GM12878 (cell line): Measurements from ENCODE around the gene ABR. TPM values are rescaled to one million over a fixed set of nuclear protein-coding genes. Genes with fewer than 3 reads are reported as not detected.
"Not testable (repeated sequence)": the region's sequence is repeated elsewhere in the genome, so short reads cannot be mapped to it uniquely, and the experiment has no call there.

Experiments used
- ATAC-seq: fragments of 200-7000 bp; cut with Tn5 transposase; 3 replicates; pipeline ENCODE4 v1.9.1; 2020; ENCODE audit warnings: mild to moderate bottlenecking, moderate library complexity
- BruUV-seq: library from RNA; stranded (reverse); fragments of 400-500 nt; replicated peaks from 2 replicates; lab custom pipeline; 2021; lab: Mats Ljungman, UMichigan
- CTCF ChIA-PET: fragments of 300-600 bp; sonication (Branson Sonifier 250); formaldehyde crosslinking; extraction: SDS; loops from one replicate; lab custom pipeline; 2021; ENCODE audit warnings: inconsistent platforms; lab: Yijun Ruan, JAX
- POLR2A ChIA-PET: fragments of 350-600 bp; formaldehyde crosslinking; extraction: SDS; loops from one replicate; lab custom pipeline; 2021; ENCODE audit warnings: inconsistent platforms; lab: Charles Lee
- RAD21 ChIA-PET: fragments of 300-600 bp; sonication (Branson Sonifier 250); formaldehyde crosslinking; loops from one replicate; lab custom pipeline; 2023; ENCODE audit warnings: antibody characterized with exemption; ENCODE audit not compliant: unreplicated experiment; lab: Charles Lee
- SMC1A ChIA-PET: fragments of 300-600 bp; sonication (Branson Sonifier 250); formaldehyde crosslinking; loops from one replicate; lab custom pipeline; 2023; ENCODE audit not compliant: unreplicated experiment, uncharacterized antibody; lab: Charles Lee
- DNase-seq: peaks from one replicate; pipeline ENCODE4 v3.0.0-alpha.2; 2011; ENCODE audit warnings: low read depth, low spot score
- FAIRE-seq: peaks from 3 replicates; lab custom pipeline; 2011; peaks lifted over from hg19 to GRCh38; lab: Jason Lieb, UNC
- H2AFZ ChIP-seq: 2 replicates; pipeline ENCODE4 v1.6.0; 2011; ENCODE audit warnings: low read depth, low read length, control low read depth; ENCODE audit not compliant: control insufficient read depth
- H3K27ac ChIP-seq: 2 replicates; pipeline ENCODE4 v1.5.1; 2011; ENCODE audit warnings: control low read depth; ENCODE audit not compliant: control insufficient read depth, insufficient read depth
- H3K27me3 ChIP-seq, 2 experiments: replicated peaks in 1 of 2; 2 replicates each; pipeline versions ENCODE4 v1.6.0 to v1.6.1; 2011; ENCODE audit warnings: low read length in 1 of 2; ENCODE audit not compliant: control insufficient read depth in 2 of 2, insufficient read depth in 2 of 2
- H3K36me3 ChIP-seq, 2 experiments: 2 replicates each; pipeline ENCODE4 v1.5.1; 2011; ENCODE audit warnings: low read length in 1 of 2; ENCODE audit not compliant: control insufficient read depth in 2 of 2, insufficient read depth in 2 of 2
- H3K4me1 ChIP-seq: 2 replicates; pipeline ENCODE4 v1.6.1; 2011; ENCODE audit warnings: mild to moderate bottlenecking, low read length, moderate library complexity, mixed read lengths; ENCODE audit not compliant: control insufficient read depth, insufficient read depth
- H3K4me2 ChIP-seq: 2 replicates; pipeline ENCODE4 v1.6.0; 2011; ENCODE audit warnings: control low read depth; ENCODE audit not compliant: control insufficient read depth, insufficient read depth
- H3K4me3 ChIP-seq: fragments of 200-600 bp; sonication (generic); 2 replicates; pipeline ENCODE4 v1.5.1; 2016
- H3K79me2 ChIP-seq: 2 replicates; pipeline ENCODE4 v1.6.0; 2011; ENCODE audit warnings: low read length; ENCODE audit not compliant: control insufficient read depth, insufficient read depth
- H3K9ac ChIP-seq: 2 replicates; pipeline ENCODE4 v1.8.0; 2011; ENCODE audit warnings: low read length, control low read depth, mixed read lengths; ENCODE audit not compliant: control insufficient read depth, insufficient read depth
- H3K9me3 ChIP-seq: replicated peaks from 3 replicates; pipeline ENCODE4 v1.5.1; 2011; ENCODE audit warnings: mild to moderate bottlenecking, low read length; ENCODE audit not compliant: control insufficient read depth, insufficient read depth
- H4K20me1 ChIP-seq: 2 replicates; pipeline ENCODE4 v1.6.0; 2011; ENCODE audit not compliant: control insufficient read depth, insufficient read depth
- ASH2L ChIP-seq: fragments of 300-600, 200-600 bp; sonication (generic); IDR thresholded peaks from 2 replicates; pipeline ENCODE4 v1.6.1; 2017; ENCODE audit warnings: low read depth, mild to moderate bottlenecking, borderline replicate concordance
- ELK1 ChIP-seq: IDR thresholded peaks from 2 replicates; pipeline ENCODE4 v1.6.1; 2012; ENCODE audit warnings: low read depth, low read length, improper control_type of control experiment
- MYB ChIP-seq: fragments of 150-350 bp; IDR thresholded peaks from 2 replicates; pipeline ENCODE4 v1.6.1; 2014; ENCODE audit warnings: mild to moderate bottlenecking, low read depth, low read length, borderline replicate concordance
- POLR2AphosphoS2 ChIP-seq: IDR thresholded peaks from 2 replicates; pipeline ENCODE4 v1.6.1; 2011; ENCODE audit warnings: low read depth, mild to moderate bottlenecking, low read length, improper control_type of control experiment, moderate library complexity
- SMARCA5 ChIP-seq: fragments of 450-650 bp; IDR thresholded peaks from 2 replicates; pipeline ENCODE4 v1.6.1; 2017; ENCODE audit warnings: mild to moderate bottlenecking
- STAT1 ChIP-seq: fragments of 450-650 bp; conservative IDR thresholded peaks from 2 replicates; pipeline ENCODE4 v1.6.1; 2014; ENCODE audit warnings: antibody characterized with exemption, mild to moderate bottlenecking
- TARDBP ChIP-seq: IDR thresholded peaks from 2 replicates; pipeline ENCODE4 v1.6.1; 2016; ENCODE audit warnings: borderline replicate concordance
- WGBS: methylation state at CpG from one replicate; pipeline ENCODE4 v1.1.6; 2016; ENCODE audit warnings: low lambda C conversion rate; ENCODE audit not compliant: insufficient replicate concordance, insufficient coverage; ENCODE audit errors: missing lambda C conversion rate; 5-methylcytosine and 5-hydroxymethylcytosine counted together
- in situ Hi-C: fragments of 300-500 bp; cut with MboI; formaldehyde crosslinking; loops from 9 replicates; pipeline ENCODE4 v1.14.3; 2018; ENCODE audit warnings: mixed read lengths
- intact Hi-C: fragments of 100-400 bp; cut with micrococcal nuclease; formaldehyde crosslinking; loops from one replicate; pipeline ENCODE4 v1.14.2; 2022; ENCODE audit not compliant: unreplicated experiment
- polyA plus RNA-seq, 11 experiments: library from polyadenylated mRNA; depleted of rRNA in 4 of 11; unstranded in 6 of 11; stranded (reverse) in 5 of 11; fragments of >200 nt; fragmentation: Nextera tagmentation in 4 of 11; fragmentation: Illumina TruSeq in 1 of 11; extraction: Ambion mirVana in 4 of 11; extraction: Trizol in 1 of 11; gene quantifications; 1 replicate in 1 of 11; 2 replicates in 10 of 11; pipeline versions ENCODE4 v1.2.1 to v1.2.3, GENCODE V29; 2011 to 2016; ENCODE audit warnings: inconsistent platforms in 2 of 11, missing spikeins in 2 of 11, low read depth in 1 of 11
- total RNA-seq, 4 experiments: library from RNA; depleted of rRNA in 3 of 4; stranded (reverse); fragments of >200 nt in 3 of 4; fragmentation: Illumina TruSeq in 1 of 4; extraction: Trizol in 1 of 4; gene quantifications; 2 replicates each; pipeline versions ENCODE4 v1.2.1 to v1.2.3, GENCODE V29; 2013 to 2021
- TF ChIP-seq, protein P1 (sequence below): fragments of 450-650 bp; IDR thresholded peaks from 2 replicates; pipeline ENCODE4 v1.6.1; 2014; ENCODE audit warnings: mild to moderate bottlenecking

ABR gene
- total and polyA plus RNA-seq, 10 of the 15 experiments (the other 5 are each of a cell fraction or from before 2014, with no cell fraction given): 1.4 to 112 (median 30.0) TPM

- TF ChIP-seq, protein P1, sequence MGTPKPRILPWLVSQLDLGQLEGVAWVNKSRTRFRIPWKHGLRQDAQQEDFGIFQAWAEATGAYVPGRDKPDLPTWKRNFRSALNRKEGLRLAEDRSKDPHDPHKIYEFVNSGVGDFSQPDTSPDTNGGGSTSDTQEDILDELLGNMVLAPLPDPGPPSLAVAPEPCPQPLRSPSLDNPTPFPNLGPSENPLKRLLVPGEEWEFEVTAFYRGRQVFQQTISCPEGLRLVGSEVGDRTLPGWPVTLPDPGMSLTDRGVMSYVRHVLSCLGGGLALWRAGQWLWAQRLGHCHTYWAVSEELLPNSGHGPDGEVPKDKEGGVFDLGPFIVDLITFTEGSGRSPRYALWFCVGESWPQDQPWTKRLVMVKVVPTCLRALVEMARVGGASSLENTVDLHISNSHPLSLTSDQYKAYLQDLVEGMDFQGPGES: no peak
- no peak for TF ChIP-seq ELK1
- TF ChIP-seq TARDBP: no peak
- no peak for TF ChIP-seq SMARCA5
- TF ChIP-seq POLR2AphosphoS2: no peak
Observed at GRCh38 chr17:1047177-1047878, 132.5 kb downstream of the ABR start (continued).

DNA sequence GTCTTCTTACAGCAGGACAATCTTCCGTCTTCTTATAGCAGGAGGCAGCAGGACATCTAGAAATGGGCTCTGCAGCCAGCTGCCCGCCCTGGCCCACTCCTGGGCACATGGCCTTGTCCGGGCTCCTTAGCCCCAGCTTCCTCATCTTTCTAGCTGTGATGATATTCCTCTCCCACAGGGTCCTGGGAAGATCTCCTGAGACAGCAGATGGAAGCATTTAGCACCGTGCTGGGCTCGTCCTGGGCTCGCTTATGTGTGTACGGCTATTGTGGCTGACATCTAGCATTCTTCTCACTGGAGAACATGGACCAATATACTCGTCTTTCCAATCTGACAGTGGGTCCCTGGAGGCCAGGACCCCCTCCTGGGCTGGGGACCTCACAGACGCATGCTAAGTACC lies 134.3 kb downstream of the ABR start:
- in situ Hi-C loops: no loop called here

DNA sequence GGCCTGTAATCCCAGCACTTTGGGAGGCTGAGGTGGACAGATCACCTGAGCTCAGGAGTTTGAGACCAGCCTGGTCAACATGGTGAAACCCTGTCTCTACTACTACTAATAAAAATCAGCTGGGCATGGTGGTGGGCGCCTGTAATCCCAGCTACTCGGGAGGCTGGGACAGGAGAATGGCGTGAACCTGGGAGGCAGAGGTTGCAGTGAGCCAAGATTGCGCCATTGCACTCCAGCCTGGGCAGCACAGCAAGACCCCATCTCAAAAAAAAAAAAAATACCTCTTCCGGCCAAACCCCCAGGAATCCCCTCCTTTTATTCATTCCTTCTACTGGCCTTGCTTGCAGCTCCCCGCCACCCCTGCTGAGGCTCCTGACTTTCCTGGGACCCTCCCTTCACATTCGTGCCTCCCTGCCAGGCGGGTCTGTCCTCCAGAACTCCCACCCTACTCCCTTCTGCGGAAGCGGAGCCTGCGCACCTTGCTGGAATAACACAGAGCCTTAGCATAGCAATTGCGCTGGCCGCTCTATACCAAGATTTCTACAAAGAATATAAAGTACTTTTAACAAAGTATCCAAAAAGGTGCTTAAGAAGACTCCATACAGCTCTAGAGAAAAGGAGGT lies 135.3 kb downstream of the ABR start:
- H3K27me3 ChIP-seq, RAD21 ChIA-PET, H3K4me2 ChIP-seq, DNase-seq, H3K27ac ChIP-seq, H3K4me3 ChIP-seq, ATAC-seq, in situ Hi-C loops, H3K4me1 ChIP-seq, H3K9me3 ChIP-seq, POLR2A ChIA-PET, H3K79me2 ChIP-seq, FAIRE-seq, H2AFZ ChIP-seq, intact Hi-C loops, BruUV-seq, SMC1A ChIA-PET, H3K36me3 ChIP-seq, H4K20me1 ChIP-seq, H3K9ac ChIP-seq: not testable (repeated sequence)
- CTCF ChIA-PET: interaction anchor here (0.9 kb wide), 1 partner anchor 12 kb away, joined by 5 read pairs; no protein-coding TSS in a partner anchor
- WGBS: 95% methylated on average over 12 of the region's 13 CpGs

More for the DNA sequence above, 134.3 kb downstream of the ABR start:
- Histone ChIP-seq H3K9me3 (no peaks in the 10 kb centered on the region), H3K4me1 (no peaks in the 10 kb centered on the region), H3K4me2 (no peak overlapping the region), H3K36me3 (peaks cover 0 to 9% of the 10 kb centered on the region in 2 experiments; a peak in 3 of 4 replicates), H3K27ac (no peak overlapping the region)
- intact Hi-C loops: no loop called here
- CTCF ChIA-PET: no interaction called here
- TF ChIP-seq STAT1 (no peak), ASH2L (no peak), MYB (no peak)
- TF ChIP-seq, all 136 proteins: peak for 0
- no peak for ATAC-seq
- ChIA-PET SMC1A (no interaction called here), POLR2A (no interaction called here), RAD21 (no interaction called here)
- no peak overlapping the region for H3K9ac ChIP-seq
- no peak for DNase-seq
- WGBS: 89% methylated on average over 9 of the region's 9 CpGs
- no peak overlapping the region for H3K4me3 ChIP-seq
- H2AFZ ChIP-seq: no peak overlapping the region
- FAIRE-seq: no peak
- BruUV-seq: no TSS peak
- no peaks in the 10 kb centered on the region for H3K79me2 ChIP-seq
- no peaks in the 10 kb centered on the region for H3K27me3 ChIP-seq
- no peaks in the 10 kb centered on the region for H4K20me1 ChIP-seq
